ENCODE measurements around the gene HOXC9.

HOXC9 gene

DNA sequence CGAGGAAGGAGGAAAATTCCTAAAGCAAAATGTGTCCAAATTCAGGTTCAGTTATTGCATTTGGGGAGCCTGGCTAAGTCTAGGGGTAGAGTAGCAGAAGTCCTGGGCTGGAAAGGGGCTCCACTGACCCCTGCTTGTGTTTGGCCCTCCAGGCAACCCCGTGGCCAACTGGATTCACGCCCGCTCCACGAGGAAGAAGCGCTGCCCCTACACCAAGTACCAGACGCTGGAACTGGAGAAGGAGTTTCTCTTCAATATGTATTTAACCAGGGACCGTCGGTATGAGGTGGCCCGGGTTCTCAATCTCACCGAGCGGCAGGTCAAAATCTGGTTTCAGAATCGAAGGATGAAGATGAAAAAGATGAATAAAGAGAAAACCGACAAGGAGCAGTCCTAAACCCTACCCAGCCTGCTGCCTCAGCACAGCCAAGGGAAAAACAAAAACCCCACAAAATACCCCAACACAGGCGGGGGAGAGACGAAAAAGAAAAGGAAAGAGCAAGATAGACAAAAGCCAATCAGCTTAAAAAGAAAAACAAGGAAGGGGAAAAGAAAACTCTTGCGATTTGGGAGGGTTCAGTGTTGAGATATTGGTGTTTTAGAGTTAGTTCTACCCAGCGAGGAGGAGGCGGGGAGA, 2.4 kb downstream of the HOXC9 start:
- no peak for DNase-seq (ENCODE audit: low read depth, low spot score)

DNA sequence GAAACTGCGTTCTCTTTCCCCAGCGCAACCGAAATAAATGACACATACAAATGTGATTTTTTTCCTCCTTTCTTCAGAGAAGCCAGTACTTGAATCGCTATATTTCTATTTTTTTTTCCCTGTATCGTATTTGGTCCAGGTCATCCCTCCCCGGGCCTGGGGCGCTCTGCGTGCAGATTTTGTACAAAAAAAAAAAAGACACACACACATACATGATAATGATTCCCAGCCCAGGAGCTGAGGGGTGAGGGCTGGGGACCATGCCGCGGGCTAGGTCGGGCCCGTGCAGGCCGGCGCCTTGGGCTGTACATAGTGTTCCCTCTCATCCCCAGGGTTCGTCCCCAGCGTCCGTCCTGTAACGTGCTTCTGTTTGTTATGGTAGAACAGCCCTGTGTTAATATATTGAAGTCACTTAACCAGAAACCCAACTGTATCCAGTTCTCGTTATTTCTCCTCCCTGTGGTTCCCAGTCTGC, 3.0 kb downstream of the HOXC9 start:
- DNase-seq (ENCODE audit: low read depth, low spot score), result no peak

- DNase-seq (ENCODE audit: low read depth, low spot score), result no peak
These were observed 3.7 kb downstream of the HOXC9 start for GRCh38 chr12:54003625-54004024.

DNA sequence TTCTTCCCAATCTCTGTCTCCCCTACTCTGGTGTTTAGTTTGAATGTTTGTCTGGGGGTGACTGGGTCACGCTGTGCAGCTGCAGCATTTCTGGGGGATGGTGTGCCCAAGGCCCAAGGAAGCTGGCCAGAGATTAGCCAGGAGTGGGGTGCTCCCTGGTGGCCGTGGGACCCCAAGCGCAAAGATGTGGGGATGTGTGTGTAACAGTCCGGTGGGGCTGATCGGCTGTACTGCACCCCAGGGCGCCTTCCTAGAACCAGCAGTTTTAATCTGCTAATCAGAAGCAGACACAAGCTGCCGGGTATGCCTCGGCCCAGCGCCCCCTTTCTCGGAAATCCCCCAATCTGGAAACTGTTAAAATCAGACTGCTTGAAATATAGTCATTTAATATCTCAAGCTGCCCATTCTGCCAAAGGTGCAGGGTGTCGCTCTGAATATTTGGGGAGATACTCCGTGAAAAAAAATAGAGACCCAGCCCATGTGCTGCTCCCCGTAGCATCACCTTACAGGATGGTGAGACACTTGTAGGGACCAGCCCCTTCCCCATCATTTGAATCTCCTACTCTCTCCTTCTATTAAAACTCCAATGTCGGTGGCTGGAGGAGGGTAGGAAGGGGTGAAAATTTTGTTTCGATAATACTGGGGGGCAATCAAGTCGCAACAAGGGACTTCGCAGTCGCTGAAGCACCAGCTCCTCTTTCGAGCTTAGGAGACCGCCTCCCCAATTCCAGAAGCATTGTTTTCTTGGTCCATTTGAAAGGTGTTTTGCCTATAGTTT, 4.3 kb downstream of the HOXC9 start:
- DNase-seq (ENCODE audit: low read depth, low spot score), result no peak

- no peak for DNase-seq (ENCODE audit: low read depth, low spot score)
These were observed 5.0 kb downstream of the HOXC9 start for GRCh38 chr12:54004841-54005530.

- no peak for DNase-seq (ENCODE audit: low read depth, low spot score)
These were observed 5.5 kb downstream of the HOXC9 start for GRCh38 chr12:54005531-54005852.

DNA sequence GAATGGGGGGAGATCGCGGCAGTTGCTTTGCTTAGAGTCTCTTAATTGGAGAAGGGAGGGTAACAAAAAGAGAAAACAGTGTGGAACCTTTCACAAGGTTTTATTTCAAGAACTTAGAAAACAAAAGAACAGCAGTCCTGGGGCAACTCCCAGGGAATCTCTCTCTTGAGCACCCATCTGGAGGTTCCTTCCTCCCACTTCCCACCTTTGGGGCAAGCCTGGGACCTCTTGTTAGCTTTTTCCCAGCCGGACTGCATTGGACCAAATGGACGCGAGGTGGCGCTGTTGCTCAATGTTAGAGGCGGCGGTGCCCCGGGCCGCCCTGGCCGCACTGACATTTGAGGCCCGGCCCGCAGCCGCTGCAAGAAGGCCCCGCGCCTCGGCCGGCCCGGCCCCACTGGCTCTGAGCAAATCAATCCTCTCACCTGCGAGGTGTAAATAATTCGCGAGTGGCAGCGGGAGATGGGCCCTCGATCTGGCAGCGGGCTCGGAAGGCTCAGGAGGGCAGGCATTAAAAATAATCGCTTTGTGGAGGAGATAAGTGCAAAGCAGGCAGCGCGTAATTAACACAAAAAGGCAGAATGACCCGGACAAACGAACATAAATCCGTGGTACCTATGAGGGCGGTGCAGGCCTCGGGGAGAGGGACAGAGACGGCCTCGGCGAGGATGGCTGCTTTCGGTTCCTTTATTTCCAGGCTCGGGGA, 6.0 kb downstream of the HOXC9 start:
- peak; percentile 24 for DNase-seq (ENCODE audit: low read depth, low spot score)

- no peak for DNase-seq (ENCODE audit: low read depth, low spot score)
These were observed 6.7 kb downstream of the HOXC9 start for GRCh38 chr12:54006559-54007220.

DNA sequence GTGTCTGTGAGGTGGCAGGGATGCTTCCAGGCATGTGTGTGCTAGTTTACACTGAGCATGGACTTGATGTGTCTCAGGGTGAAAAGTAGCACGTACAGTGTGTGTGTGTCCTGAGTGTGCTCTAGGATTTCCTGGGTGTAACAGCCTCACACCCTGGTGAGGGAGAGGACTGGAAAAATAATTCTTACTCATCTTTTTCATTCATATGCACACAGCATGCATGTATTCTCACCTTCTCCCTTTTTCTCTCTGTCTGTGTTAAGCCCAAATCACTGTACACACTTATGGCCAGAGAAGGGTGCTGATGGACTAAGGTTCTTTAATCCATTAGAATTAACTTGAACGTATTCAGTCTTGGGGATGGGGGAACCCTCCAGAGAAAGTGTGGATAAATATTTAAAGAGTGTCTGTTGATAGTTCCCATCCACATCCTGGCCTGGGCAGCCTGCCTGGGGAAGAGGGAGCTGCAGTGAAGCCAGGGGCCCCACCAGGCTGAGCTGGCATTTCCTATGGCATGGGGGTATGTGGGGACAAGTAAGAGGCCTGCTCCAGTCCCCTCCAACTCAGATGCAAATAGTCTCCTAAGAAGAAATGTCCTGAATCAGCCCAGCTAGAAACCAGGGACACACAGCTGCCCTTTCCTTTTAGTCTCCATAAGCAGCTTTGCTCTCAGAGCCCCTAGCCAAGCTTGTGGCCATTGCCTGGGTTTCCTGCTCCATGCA, 7.7 kb downstream of the HOXC9 start:
- no peak for DNase-seq (ENCODE audit: low read depth, low spot score)

DNA sequence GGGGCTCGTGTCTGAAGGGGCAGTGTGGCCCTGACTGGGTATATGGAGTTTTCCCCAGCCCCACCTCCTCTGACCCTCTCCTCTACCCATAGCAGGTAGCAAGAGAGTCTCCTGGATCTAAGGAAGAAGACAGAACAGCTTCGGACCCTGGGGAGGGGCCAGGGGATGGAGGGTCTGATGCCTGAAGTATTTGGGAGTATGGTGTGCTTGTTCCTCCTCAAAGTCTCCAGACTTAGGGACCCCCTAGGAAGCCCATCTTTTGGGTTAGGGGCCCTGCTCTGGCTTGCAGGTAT, 8.2 kb downstream of the HOXC9 start:
- no peak for DNase-seq (ENCODE audit: low read depth, low spot score)

DNA sequence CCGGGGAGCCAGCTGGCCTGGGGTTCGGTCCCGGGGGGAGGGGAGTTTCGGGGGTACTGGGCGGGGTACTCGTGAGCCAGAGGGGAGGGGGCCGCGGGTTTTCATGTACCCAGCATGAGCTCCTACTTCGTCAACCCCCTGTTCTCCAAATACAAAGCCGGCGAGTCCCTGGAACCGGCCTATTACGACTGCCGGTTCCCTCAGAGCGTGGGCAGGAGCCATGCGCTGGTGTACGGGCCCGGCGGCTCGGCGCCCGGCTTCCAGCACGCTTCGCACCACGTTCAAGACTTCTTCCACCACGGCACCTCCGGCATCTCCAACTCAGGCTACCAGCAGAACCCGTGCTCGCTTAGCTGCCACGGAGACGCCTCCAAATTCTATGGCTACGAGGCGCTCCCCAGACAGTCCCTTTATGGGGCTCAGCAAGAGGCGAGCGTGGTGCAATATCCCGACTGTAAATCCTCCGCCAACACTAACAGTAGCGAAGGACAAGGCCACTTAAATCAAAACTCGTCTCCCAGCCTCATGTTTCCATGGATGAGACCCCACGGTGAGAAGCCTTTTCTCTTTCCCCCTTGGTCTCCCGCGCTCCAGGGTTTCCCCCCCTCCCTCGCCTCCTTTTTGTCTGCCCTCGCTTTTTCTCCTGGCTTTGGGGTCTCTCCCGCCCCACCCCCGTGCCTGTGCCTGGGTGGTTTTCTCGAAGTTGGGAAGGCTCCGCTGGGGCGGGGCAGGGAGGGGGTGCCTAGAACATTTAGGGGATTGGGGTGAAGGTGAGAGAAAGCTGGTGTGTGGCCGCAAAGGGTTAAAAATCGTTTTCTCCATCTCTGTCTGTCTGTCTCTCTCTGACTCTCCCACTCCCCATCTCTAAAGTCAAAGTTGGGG, 9.5 kb downstream of the HOXC9 start:
- DNase-seq (ENCODE audit: low read depth, low spot score), result no peak

DNA sequence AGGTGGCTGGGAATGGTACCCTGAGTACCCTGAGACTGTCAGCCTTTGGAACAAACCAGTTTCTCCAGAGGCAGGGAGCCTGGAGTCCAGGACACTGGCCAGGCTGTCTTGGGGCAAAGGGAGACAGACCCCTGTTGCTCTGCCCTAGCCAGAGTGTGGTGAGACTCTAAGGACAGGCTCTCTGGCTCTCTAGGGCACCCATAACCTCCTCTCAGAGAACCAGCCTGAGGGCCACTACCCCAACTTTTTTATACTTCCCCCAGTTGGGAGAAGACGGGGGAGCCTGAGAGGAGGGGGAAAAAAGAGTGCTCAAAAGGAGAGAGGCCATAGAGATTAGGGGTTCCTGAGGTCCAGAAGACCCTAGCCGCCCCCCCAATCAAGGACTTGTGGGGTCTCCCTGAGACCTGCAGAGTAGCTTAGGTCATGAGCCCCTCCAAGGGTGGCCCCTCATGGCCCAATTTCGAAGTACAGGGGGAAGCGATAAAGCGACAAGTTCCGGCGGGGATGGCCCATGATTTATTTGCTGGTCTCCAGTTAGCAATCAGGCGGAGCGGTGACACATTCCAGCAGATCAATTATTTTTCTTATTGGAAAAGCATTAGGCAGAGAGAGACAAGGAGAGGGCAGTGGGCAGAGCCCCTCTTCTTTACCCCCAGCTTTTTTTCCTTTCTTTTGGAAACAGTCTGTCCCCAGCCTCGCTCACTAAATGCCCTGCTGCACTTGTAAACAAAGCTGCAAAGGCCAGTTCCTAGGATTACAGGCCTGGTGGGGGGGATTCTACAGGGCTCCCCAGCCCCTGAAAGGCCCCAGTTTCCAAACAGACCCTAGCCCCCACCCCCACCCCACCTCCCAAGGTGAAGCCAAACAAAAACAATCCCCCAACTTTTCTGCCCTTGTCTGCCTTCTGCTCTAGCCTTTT, 10.4 kb downstream of the HOXC9 start:
- no peak for DNase-seq (ENCODE audit: low read depth, low spot score)

DNA sequence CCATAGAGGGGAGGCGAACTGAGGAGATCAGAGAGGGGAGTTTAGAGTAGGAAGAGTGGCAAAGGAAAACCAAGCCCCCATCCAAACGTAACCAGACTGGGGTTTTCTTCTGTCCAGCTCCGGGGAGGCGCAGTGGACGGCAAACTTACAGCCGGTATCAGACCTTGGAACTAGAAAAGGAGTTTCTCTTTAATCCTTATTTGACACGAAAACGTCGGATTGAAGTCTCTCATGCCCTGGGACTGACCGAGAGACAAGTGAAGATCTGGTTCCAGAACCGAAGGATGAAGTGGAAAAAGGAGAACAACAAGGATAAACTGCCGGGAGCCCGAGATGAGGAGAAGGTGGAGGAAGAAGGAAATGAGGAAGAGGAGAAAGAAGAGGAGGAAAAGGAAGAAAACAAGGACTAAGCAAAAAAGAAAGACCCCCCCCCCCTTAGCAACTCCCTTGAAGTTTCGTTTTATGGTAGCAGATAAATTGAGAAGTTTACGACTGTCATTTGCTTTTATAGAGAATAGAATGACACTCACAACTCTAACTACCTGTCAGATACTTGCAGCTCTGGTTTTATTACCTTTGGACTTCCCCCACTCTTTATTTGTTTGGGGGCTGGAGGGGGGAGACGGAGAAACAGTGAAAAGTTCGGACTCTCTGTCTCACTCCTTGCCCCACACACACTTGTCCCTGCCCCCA, 11.2 kb downstream of the HOXC9 start:
- DNase-seq (ENCODE audit: low read depth, low spot score), result no peak

- DNase-seq (ENCODE audit: low read depth, low spot score), result no peak
These were observed 11.9 kb downstream of the HOXC9 start for GRCh38 chr12:54011665-54012532.

DNA sequence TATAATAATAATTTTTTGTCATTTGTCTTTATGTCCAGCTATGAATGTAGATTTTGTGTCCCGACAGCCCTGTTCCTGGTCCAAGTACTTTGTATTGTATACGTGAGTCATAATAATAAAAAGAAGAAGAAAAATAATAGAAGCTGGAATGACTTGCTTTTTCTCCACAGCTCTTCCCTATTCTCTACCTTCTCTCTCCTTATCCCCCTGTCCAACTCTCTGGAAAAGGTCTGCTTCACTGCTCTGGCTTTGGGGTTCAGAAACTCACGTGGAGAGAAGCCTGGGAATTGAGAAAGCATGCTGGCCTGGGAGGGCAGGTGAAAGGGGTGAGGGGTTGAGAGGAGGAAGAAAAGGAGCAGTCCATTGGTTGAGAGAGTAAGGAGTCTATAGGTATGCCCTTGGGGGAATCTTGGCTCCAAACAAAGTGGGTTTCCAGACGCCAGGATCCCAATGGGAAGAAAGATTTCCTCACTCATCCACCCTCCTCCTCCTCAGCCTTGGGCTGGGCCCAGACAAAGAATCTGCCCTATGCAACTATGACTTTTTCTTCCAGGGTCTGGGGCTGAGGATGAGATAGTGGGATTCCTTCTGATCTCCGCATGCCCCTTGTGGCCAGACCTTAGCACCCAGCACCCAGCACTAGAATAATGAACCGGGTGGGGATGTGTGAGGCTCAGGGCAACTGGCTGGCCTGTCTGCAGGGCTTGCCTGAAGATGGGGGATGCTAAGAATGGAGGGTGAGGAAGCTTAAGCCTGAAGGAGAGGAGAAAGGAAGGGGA, 12.9 kb downstream of the HOXC9 start:
- no peak for DNase-seq (ENCODE audit: low read depth, low spot score)

DNA sequence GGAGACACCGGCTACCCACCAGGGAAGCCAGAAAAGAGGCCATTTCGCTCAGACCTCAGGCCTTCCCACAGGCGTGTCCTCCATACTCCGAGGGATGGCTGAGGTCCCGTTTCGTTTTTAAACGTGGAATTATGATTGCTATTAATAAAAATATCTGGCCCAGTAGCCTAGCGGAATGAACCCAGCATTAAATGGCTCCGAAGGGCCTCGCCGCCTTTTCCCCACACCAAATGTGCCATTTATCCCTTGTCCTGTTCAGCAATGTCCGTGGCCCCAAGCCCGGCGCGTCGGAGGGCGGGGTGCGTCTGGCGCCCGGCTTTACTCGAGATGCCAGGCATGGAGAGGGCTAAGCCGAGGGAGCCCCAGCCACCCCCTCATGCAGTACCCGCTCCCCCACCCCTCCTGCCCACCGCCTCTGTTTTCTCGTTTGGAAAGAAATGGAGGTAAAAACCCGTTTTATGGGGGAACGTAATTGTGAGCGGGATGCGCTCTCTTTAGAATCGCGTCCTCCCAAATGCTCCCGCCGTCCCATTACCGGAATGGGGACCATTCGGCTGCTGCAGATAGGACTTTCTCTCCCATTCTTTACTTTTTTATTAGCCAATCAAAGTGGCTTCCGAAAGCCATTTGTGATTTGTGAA, 14.5 kb downstream of the HOXC9 start:
- no peak for DNase-seq (ENCODE audit: low read depth, low spot score)

Data from smooth muscle cell of the brain vasculature (primary cell).